Astrocyte (in vitro differentiated cells and primary cell): Measurements from ENCODE around the gene GSE1. TPM values are rescaled to one million over a fixed set of nuclear protein-coding genes. Genes with fewer than 3 reads are reported as not detected.

ENCODE experiments used
- DNase-seq: peaks from one replicate; pipeline ENCODE4 v3.0.0-alpha.2; 2010; ENCODE audit warnings: low read depth
- FAIRE-seq: peaks from 2 replicates; lab custom pipeline; 2011; peaks lifted over from hg19 to GRCh38; lab: Jason Lieb, UNC
- H2AFZ ChIP-seq: 2 replicates; pipeline ENCODE4 v1.6.0; 2012; ENCODE audit warnings: low read depth, low read length, inconsistent platforms
- H3K27ac ChIP-seq: 2 replicates; pipeline ENCODE4 v1.5.1; 2011; ENCODE audit warnings: low read depth, low read length, inconsistent platforms
- H3K27me3 ChIP-seq: 2 replicates; pipeline ENCODE4 v1.6.0; 2011; ENCODE audit warnings: low read length, inconsistent platforms; ENCODE audit not compliant: insufficient read depth
- H3K36me3 ChIP-seq: 2 replicates; pipeline ENCODE4 v1.5.1; 2011; ENCODE audit warnings: low read length, inconsistent platforms; ENCODE audit not compliant: insufficient read depth
- H3K4me1 ChIP-seq: 2 replicates; pipeline ENCODE4 v1.5.1; 2011; ENCODE audit warnings: low read length, inconsistent platforms; ENCODE audit not compliant: insufficient read depth
- H3K4me2 ChIP-seq: 2 replicates; pipeline ENCODE4 v1.6.0; 2012; ENCODE audit warnings: low read length, inconsistent platforms
- H3K4me3 ChIP-seq: 2 replicates; pipeline ENCODE4 v1.5.1; 2011; ENCODE audit warnings: low read depth, mild to moderate bottlenecking, low read length, inconsistent platforms; ENCODE audit not compliant: insufficient read depth
- H3K79me2 ChIP-seq: 2 replicates; pipeline ENCODE4 v1.6.0; 2012; ENCODE audit warnings: mild to moderate bottlenecking, low read length, inconsistent platforms; ENCODE audit not compliant: insufficient read depth
- H3K9ac ChIP-seq: 2 replicates; pipeline ENCODE4 v1.6.0; 2012; ENCODE audit warnings: mild to moderate bottlenecking, low read length, inconsistent platforms
- H3K9me3 ChIP-seq: 2 replicates; pipeline ENCODE4 v1.5.1; 2012; ENCODE audit warnings: low read depth, mild to moderate bottlenecking, low read length, inconsistent platforms; ENCODE audit not compliant: insufficient read depth
- H4K20me1 ChIP-seq: 2 replicates; pipeline ENCODE4 v1.6.0; 2012; ENCODE audit warnings: low read length, inconsistent platforms; ENCODE audit not compliant: insufficient read depth
- H3K27ac Mint-ChIP-seq: one replicate; pipeline ENCODE4 v1.8.0; 2021; ENCODE audit warnings: mild to moderate bottlenecking, mixed read lengths; ENCODE audit not compliant: unreplicated experiment
- H3K27me3 Mint-ChIP-seq: one replicate; pipeline ENCODE4 v1.8.0; 2021; ENCODE audit warnings: low read depth, mixed read lengths; ENCODE audit not compliant: unreplicated experiment
- H3K36me3 Mint-ChIP-seq: one replicate; pipeline ENCODE4 v1.8.0; 2021; ENCODE audit warnings: low read depth, mixed read lengths; ENCODE audit not compliant: unreplicated experiment
- H3K4me1 Mint-ChIP-seq: one replicate; pipeline ENCODE4 v1.8.0; 2021; ENCODE audit warnings: low read depth, mixed read lengths; ENCODE audit not compliant: unreplicated experiment
- H3K4me3 Mint-ChIP-seq: one replicate; pipeline ENCODE4 v1.8.0; 2021; ENCODE audit warnings: mild to moderate bottlenecking, moderate library complexity, mixed read lengths; ENCODE audit not compliant: unreplicated experiment
- H3K9me3 Mint-ChIP-seq: one replicate; pipeline ENCODE4 v1.8.0; 2021; ENCODE audit warnings: mild to moderate bottlenecking, mixed read lengths; ENCODE audit not compliant: unreplicated experiment
- CTCF ChIP-seq: IDR thresholded peaks from 2 replicates; pipeline ENCODE4 v1.5.1; 2011; ENCODE audit warnings: low read depth, mild to moderate bottlenecking, inconsistent platforms, low read length, moderate library complexity; ENCODE audit not compliant: insufficient read depth
- EZH2 ChIP-seq: IDR thresholded peaks from 2 replicates; pipeline ENCODE4 v1.6.1; 2012; ENCODE audit warnings: mild to moderate bottlenecking, low read length, inconsistent platforms; ENCODE audit not compliant: insufficient read depth
- total RNA-seq: library from RNA; stranded (reverse); gene quantifications from 2 replicates; pipeline ENCODE4 v1.2.1, GENCODE V29; 2021

Gene GSE1
- total RNA-seq, 1 donor from 2014 or later: 35.0 TPM

- H3K9ac ChIP-seq: no peak overlapping the region
- no peaks in the 10 kb centered on the region for H3K36me3 Mint-ChIP-seq
- no peak overlapping the region for H3K4me3 Mint-ChIP-seq
- no peaks in the 10 kb centered on the region for H3K9me3 Mint-ChIP-seq
- H3K36me3 ChIP-seq: peaks cover 12% of the 10 kb centered on the region
- H3K4me3 ChIP-seq: no peak overlapping the region
- H3K4me2 ChIP-seq: no peak overlapping the region
- H3K4me1 Mint-ChIP-seq: no peaks in the 10 kb centered on the region
- FAIRE-seq (no peak), DNase-seq (no peak)
- H2AFZ ChIP-seq: no peak overlapping the region
- H4K20me1 ChIP-seq: peaks cover 6% of the 10 kb centered on the region
- no peak for TF ChIP-seq CTCF
- no peak for TF ChIP-seq EZH2
- H3K27me3 Mint-ChIP-seq: peaks cover 12% of the 10 kb centered on the region
- H3K4me1 ChIP-seq: no peaks in the 10 kb centered on the region
- H3K79me2 ChIP-seq: peaks cover 3% of the 10 kb centered on the region
- no peaks in the 10 kb centered on the region for H3K9me3 ChIP-seq
- no peak overlapping the region for H3K27ac Mint-ChIP-seq
- no peak overlapping the region for H3K27ac ChIP-seq
- H3K27me3 ChIP-seq: no peaks in the 10 kb centered on the region
Observed at GRCh38 chr16:85682516-85682915, 69.4 kb downstream of the GSE1 start.

GRCh38 chr16:85683363-85683762 lies 70.2 kb downstream of the GSE1 start:
- no peak overlapping the region for H3K27ac Mint-ChIP-seq
- no peaks in the 10 kb centered on the region for H3K4me1 Mint-ChIP-seq
- H3K4me3 Mint-ChIP-seq: no peak overlapping the region

More at GRCh38 chr16:85683363-85683762, 70.2 kb downstream of the GSE1 start:
- Histone ChIP-seq H3K9ac (no peak overlapping the region), H3K9me3 (no peaks in the 10 kb centered on the region), H3K4me1 (peaks cover 4% of the 10 kb centered on the region), H3K4me2 (no peak overlapping the region), H3K36me3 (peaks cover 10% of the 10 kb centered on the region), H4K20me1 (peaks cover 4% of the 10 kb centered on the region), H3K27ac (no peak overlapping the region), H3K4me3 (no peak overlapping the region), H3K79me2 (peaks cover 7% of the 10 kb centered on the region), H3K27me3 (no peaks in the 10 kb centered on the region), H2AFZ (no peak overlapping the region)
- H3K36me3 Mint-ChIP-seq: no peaks in the 10 kb centered on the region
- H3K27me3 Mint-ChIP-seq: peaks cover 12% of the 10 kb centered on the region
- TF ChIP-seq EZH2 (no peak), CTCF (no peak)
- H3K9me3 Mint-ChIP-seq: no peaks in the 10 kb centered on the region
- no peak for DNase-seq
- no peak for FAIRE-seq
